H1 (cell line): Measurements from ENCODE around the gene PLEKHH3. TPM values are rescaled to one million over a fixed set of nuclear protein-coding genes. Genes with fewer than 3 reads are reported as not detected.

Source experiments
- CTCF ChIA-PET: fragments of 300-600 bp; sonication (Branson Sonifier 250); formaldehyde crosslinking; loops from one replicate; lab custom pipeline; 2021; ENCODE audit not compliant: partially characterized antibody; lab: Charles Lee
- POLR2A ChIA-PET: fragments of 300-600 bp; sonication (Branson Sonifier 250); formaldehyde crosslinking; loops from one replicate; lab custom pipeline; 2021; ENCODE audit warnings: inconsistent platforms; ENCODE audit not compliant: partially characterized antibody; lab: Charles Lee
- DNase-seq, 2 experiments: peaks; one replicate each; pipeline versions ENCODE4 v3.0.0 to v3.0.0-alpha.2; 2010 to 2022; ENCODE audit warnings: low spot score in 2 of 2, low read depth in 1 of 2, mixed read lengths in 1 of 2
- FAIRE-seq: peaks from 2 replicates; lab custom pipeline; 2011; peaks lifted over from hg19 to GRCh38; lab: Jason Lieb, UNC
- H2AFZ ChIP-seq: 2 replicates; pipeline ENCODE4 v1.8.1; 2012; ENCODE audit warnings: low read length, inconsistent platforms
- H2AK5ac ChIP-seq: 2 replicates; pipeline ENCODE4 v1.6.1; 2013; ENCODE audit warnings: low read depth, low read length
- H2BK120ac ChIP-seq: replicated peaks from 2 replicates; pipeline ENCODE3; 2013; ENCODE audit warnings: low read depth, low read length, inconsistent platforms
- H2BK12ac ChIP-seq: 2 replicates; pipeline ENCODE4 v1.6.1; 2013; ENCODE audit warnings: low read depth, low read length
- H2BK15ac ChIP-seq: 2 replicates; pipeline ENCODE4 v1.6.1; 2013; ENCODE audit warnings: low read length
- H2BK20ac ChIP-seq: 2 replicates; pipeline ENCODE4 v1.6.1; 2013; ENCODE audit warnings: low read length
- H2BK5ac ChIP-seq: 2 replicates; pipeline ENCODE4 v1.6.1; 2013; ENCODE audit warnings: low read depth, low read length
- H3K14ac ChIP-seq: 2 replicates; pipeline ENCODE4 v1.6.1; 2013; ENCODE audit warnings: inconsistent platforms; ENCODE audit not compliant: insufficient read length
- H3K18ac ChIP-seq: 2 replicates; pipeline ENCODE4 v1.6.1; 2013; ENCODE audit warnings: low read length; ENCODE audit errors: extremely low read depth
- H3K23ac ChIP-seq: 2 replicates; pipeline ENCODE4 v1.6.1; 2013; ENCODE audit warnings: inconsistent platforms; ENCODE audit not compliant: insufficient read length
- H3K23me2 ChIP-seq: 2 replicates; pipeline ENCODE4 v1.6.1; 2013; ENCODE audit warnings: low read depth, low read length
- H3K27ac ChIP-seq: 2 replicates; pipeline ENCODE4 v1.6.1; 2011; ENCODE audit warnings: low read depth, low read length, inconsistent platforms
- H3K27me3 ChIP-seq, 4 experiments: replicated peaks in 1 of 4; 1 replicate in 1 of 4; 2 replicates in 3 of 4; pipeline versions ENCODE4 v1.6.1 to v1.8.1; 2011 to 2013; ENCODE audit warnings: low read length in 3 of 4, mild to moderate bottlenecking in 3 of 4, inconsistent platforms in 2 of 4, mixed read lengths in 2 of 4, moderate library complexity in 1 of 4; ENCODE audit not compliant: control insufficient read depth in 3 of 4, insufficient read depth in 3 of 4; ENCODE audit errors: extremely low read depth in 1 of 4
- H3K36me3 ChIP-seq, 4 experiments: 2 replicates each; pipeline versions ENCODE4 v1.6.1 to v1.8.1; 2011 to 2013; ENCODE audit warnings: mild to moderate bottlenecking in 4 of 4, low read length in 3 of 4, moderate library complexity in 2 of 4, control low read depth in 1 of 4, inconsistent platforms in 1 of 4; ENCODE audit not compliant: insufficient read depth in 4 of 4, control insufficient read depth in 2 of 4
- H3K4ac ChIP-seq: replicated peaks from 2 replicates; pipeline ENCODE3; 2013; ENCODE audit warnings: low read length, low read depth, mixed read lengths, inconsistent platforms; ENCODE audit not compliant: insufficient read length
- H3K4me1 ChIP-seq, 4 experiments: replicated peaks in 1 of 4; 1 replicate in 1 of 4; 2 replicates in 3 of 4; pipeline versions ENCODE4 v1.6.1 to v1.8.1; 2011 to 2013; ENCODE audit warnings: low read length in 3 of 4, inconsistent platforms in 2 of 4, mixed read lengths in 1 of 4; ENCODE audit not compliant: insufficient read depth in 4 of 4, control insufficient read depth in 3 of 4
- H3K4me2 ChIP-seq, 2 experiments: 2 replicates each; pipeline versions ENCODE4 v1.6.1 to v1.8.1; 2011 to 2013; ENCODE audit warnings: low read depth in 2 of 2, low read length in 2 of 2, control low read depth in 1 of 2, inconsistent platforms in 1 of 2, mild to moderate bottlenecking in 1 of 2; ENCODE audit not compliant: insufficient read depth in 1 of 2
- H3K4me3 ChIP-seq, 4 experiments: fragments of 200-600, 300-600 bp in 1 of 4; sonication (generic), shearing (Covaris generic), sonication (Bioruptor Twin) in 1 of 4; 2 replicates each; pipeline versions ENCODE4 v1.5.1 to v1.8.1; 2011 to 2016; ENCODE audit warnings: low read length in 4 of 4, low read depth in 3 of 4, control low read depth in 2 of 4, inconsistent platforms in 2 of 4, mild to moderate bottlenecking in 2 of 4, mixed read lengths in 1 of 4, moderate library complexity in 1 of 4; ENCODE audit not compliant: insufficient read depth in 2 of 4; ENCODE audit errors: extremely low read depth in 1 of 4
- H3K56ac ChIP-seq: replicated peaks from 2 replicates; pipeline ENCODE3; 2013; ENCODE audit warnings: low read depth, mild to moderate bottlenecking, mixed read lengths, low read length, inconsistent platforms; ENCODE audit not compliant: insufficient read length
- H3K79me1 ChIP-seq: 2 replicates; pipeline ENCODE4 v1.6.1; 2013; ENCODE audit warnings: low read depth, low read length, control low read depth
- H3K79me2 ChIP-seq, 2 experiments: 2 replicates each; pipeline versions ENCODE4 v1.6.1 to v1.8.1; 2012 to 2013; ENCODE audit warnings: low read length in 2 of 2, mild to moderate bottlenecking in 2 of 2, inconsistent platforms in 1 of 2; ENCODE audit not compliant: insufficient read depth in 2 of 2, control insufficient read depth in 1 of 2
- H3K9ac ChIP-seq, 4 experiments: replicated peaks in 1 of 4; 1 replicate in 1 of 4; 2 replicates in 3 of 4; pipeline versions ENCODE4 v1.6.1 to v1.8.1; 2011 to 2013; ENCODE audit warnings: low read depth in 3 of 4, low read length in 3 of 4, control low read depth in 2 of 4, mild to moderate bottlenecking in 2 of 4, moderate library complexity in 2 of 4, inconsistent platforms in 1 of 4; ENCODE audit errors: extremely low read depth in 1 of 4
- H3K9me3 ChIP-seq, 2 experiments: 2 replicates each; pipeline versions ENCODE4 v1.6.1 to v1.8.1; 2012 to 2013; ENCODE audit warnings: mild to moderate bottlenecking in 2 of 2, moderate library complexity in 2 of 2, control low read depth in 1 of 2, inconsistent platforms in 1 of 2, low read depth in 1 of 2, low read length in 1 of 2, mixed read lengths in 1 of 2; ENCODE audit not compliant: insufficient read depth in 2 of 2
- H4K20me1 ChIP-seq, 2 experiments: replicated peaks in 1 of 2; 2 replicates each; pipeline versions ENCODE3 to v1.8.1; 2011 to 2013; ENCODE audit warnings: inconsistent platforms in 2 of 2, low read length in 2 of 2, mild to moderate bottlenecking in 1 of 2; ENCODE audit not compliant: insufficient read depth in 2 of 2, control insufficient read depth in 1 of 2
- H4K5ac ChIP-seq: 2 replicates; pipeline ENCODE4 v1.6.1; 2013; ENCODE audit warnings: low read length, low read depth, mixed read lengths, inconsistent platforms; ENCODE audit not compliant: insufficient read length
- H4K8ac ChIP-seq: 2 replicates; pipeline ENCODE4 v1.8.0; 2013; ENCODE audit warnings: mild to moderate bottlenecking, moderate library complexity, low read length, inconsistent platforms; ENCODE audit not compliant: insufficient read depth; ENCODE audit errors: extremely low read depth
- H4K91ac ChIP-seq: replicated peaks from 2 replicates; pipeline ENCODE3; 2013; ENCODE audit warnings: low read length, mixed read lengths, inconsistent platforms; ENCODE audit not compliant: insufficient read length
- BCL11A ChIP-seq, 2 experiments: IDR thresholded peaks; one replicate each; pipeline ENCODE4 v1.6.1; 2011; ENCODE audit warnings: low read depth in 2 of 2, low read length in 2 of 2, mild to moderate bottlenecking in 2 of 2
- WGBS, 2 experiments: shearing (Covaris generic) in 1 of 2; methylation state at CpG; one replicate each; pipeline versions ENCODE4 v1.1.6 to v1.1.7; 2013 to 2015; ENCODE audit warnings: low lambda C conversion rate in 2 of 2, mixed read lengths in 2 of 2, inconsistent platforms in 1 of 2, low coverage in 1 of 2, missing lambda C conversion rate in 1 of 2; ENCODE audit not compliant: insufficient replicate concordance in 2 of 2, insufficient coverage in 1 of 2, insufficient read length in 1 of 2; ENCODE audit errors: extremely low coverage in 1 of 2, missing lambda C conversion rate in 1 of 2; 5-methylcytosine and 5-hydroxymethylcytosine counted together
- polyA plus RNA-seq, 7 experiments: library from polyadenylated mRNA; depleted of rRNA in 3 of 7; stranded (reverse) in 5 of 7; unstranded in 2 of 7; fragments of >200 nt in 5 of 7; fragments of 200-250 nt in 2 of 7; gene quantifications; 1 replicate in 5 of 7; 2 replicates in 1 of 7; 4 replicates in 1 of 7; pipeline versions ENCODE4 v1.2.1 to v1.2.3, GENCODE V29; 2011 to 2013; ENCODE audit warnings: missing spikeins in 2 of 7, mixed read lengths in 2 of 7
- total RNA-seq: library from RNA; stranded (reverse); fragmentation: NEBNext Ultra II Directional; extraction: Animal tissue kit (Norgen Biotek cat#: 25700); gene quantifications from 2 replicates; pipeline ENCODE4 v1.2.1, GENCODE V29; 2021

PLEKHH3 gene
- total and polyA plus RNA-seq, 2 of the 8 experiments (the other 6 are each of a cell fraction or from before 2014, with no cell fraction given): 11.1 to 13.5 TPM

- Histone ChIP-seq H3K79me2 (no peaks in the 10 kb centered on the region), H3K4me3 (peak overlapping the region; percentile 32 to 82 (median 60); a peak in 7 of 8 replicates), H3K23ac (no peak overlapping the region), H4K8ac (peak overlapping the region; percentile 31; the same call in 1 of the 2 replicates), H2AK5ac (no peak overlapping the region), H3K4me1 (peaks cover 0 to 55% (median 36%) of the 10 kb centered on the region in 4 experiments; a peak in 6 of 7 replicates), H3K18ac (no peak overlapping the region; the same call in 1 of the 2 replicates), H2BK20ac (0 out of 2 replicates have a peak overlapping the region, but pooled peaks have one; percentile 18), H2AFZ (no peak overlapping the region), H4K5ac (no peak overlapping the region), H3K14ac (no peak overlapping the region), H3K9ac (no peak overlapping the region), H3K56ac (no peak overlapping the region), H4K91ac (peak overlapping the region; percentile 83), H3K27ac (no peak overlapping the region), H2BK12ac (peak overlapping the region; percentile 97; the same call in 1 of the 2 replicates), H3K9me3 (no peaks in the 10 kb centered on the region), H3K4me2 (peak overlapping the region; percentile 58 to 88), H3K27me3 (peaks cover 2 to 45% (median 33%) of the 10 kb centered on the region in 4 experiments), H2BK120ac (no peak overlapping the region), H3K36me3 (peaks cover 0 to 13% (median 0%) of the 10 kb centered on the region in 4 experiments; a peak in 4 of 8 replicates), H3K4ac (peak overlapping the region; percentile 60), H2BK5ac (no peak overlapping the region; the same call in 1 of the 2 replicates), H3K23me2 (peaks cover 33% of the 10 kb centered on the region), H3K79me1 (no peaks in the 10 kb centered on the region), H4K20me1 (peaks cover 3 to 15% of the 10 kb centered on the region in 2 experiments), H2BK15ac (peak overlapping the region; percentile 90; the same call in 1 of the 2 replicates)
- CTCF ChIA-PET: interaction anchor here (0.6 to 4.8 kb wide), 23 partner anchors 9 to 632 kb away, joined by 3 to 40 read pairs (median 4); partner anchors contain the start of genes CNTNAP1, TUBG1 and TUBG2
- DNase-seq (peak in 1 of 2 experiments; percentile 81), FAIRE-seq (no peak)
- POLR2A ChIA-PET: interaction anchor here (0.5 to 14.0 kb wide), 8 partner anchors 9 to 708 kb away, joined by 3 to 239 read pairs (median 4); partner anchors contain the start of genes PSMC3IP, PSME3, RETREG3 and TUBG1
- WGBS, 2 experiments: 15% methylated on average over 13 of the region's 32 CpGs; no CpG with 5 or more reads in 1 of the 2 experiments
- TF ChIP-seq BCL11A (IDR thresholded peaks at IDR 0.05; ENCODE audit: low read depth in 2 of 2, low read length in 2 of 2): no peak
Measured at GRCh38 chr17:42673885-42674754, 2.7 kb downstream of the PLEKHH3 start.
